Tibial artery (tissue), 4 donors: ENCODE results near the gene TCL1B.

Experiments
- DNase-seq, 2 donors: peaks; one replicate each; pipeline ENCODE4 v3.0.0-alpha.2; 2019
- H3K27ac ChIP-seq, 2 donors: fragments of 200-600 bp; sonication (generic) in 1 of 2; 1 replicate in 1 of 2; 2 replicates in 1 of 2; pipeline ENCODE4 v1.5.1; 2018 to 2019; ENCODE audit warnings: mild to moderate bottlenecking in 1 of 2
- H3K27me3 ChIP-seq, 2 donors: fragments of 200-600 bp; sonication (generic) in 1 of 2; one replicate each; pipeline versions ENCODE4 v1.5.1 to v1.6.0; 2016 to 2019
- H3K36me3 ChIP-seq, 3 donors: fragments of 200-600 bp; sonication (generic) in 2 of 3; one replicate each; pipeline ENCODE4 v1.5.1; 2016 to 2019; ENCODE audit warnings: mild to moderate bottlenecking in 2 of 3
- H3K4me1 ChIP-seq, 4 donors: fragments of 200-600 bp; sonication (generic) in 2 of 4; 1 replicate in 3 of 4; 2 replicates in 1 of 4; pipeline ENCODE4 v1.5.1; 2016 to 2019
- H3K4me3 ChIP-seq, 2 donors: fragments of 200-600 bp; sonication (generic) in 1 of 2; 1 replicate in 1 of 2; 2 replicates in 1 of 2; pipeline ENCODE4 v1.5.1; 2018 to 2019; ENCODE audit warnings: mild to moderate bottlenecking in 2 of 2
- H3K9me3 ChIP-seq, 3 donors: fragments of 200-600 bp; sonication (generic) in 1 of 3; one replicate each; pipeline ENCODE4 v1.5.1; 2016 to 2019
- intact Hi-C: fragments of 100-400 bp; cut with DNase I; formaldehyde crosslinking; loops from one replicate; pipeline ENCODE4 v1.15.0; 2023; ENCODE audit warnings: low total_unique reads
- TF ChIP-seq, protein P1 (sequence below), 2 experiments: fragments of 200-600 bp in 1 of 2; fragments of 450-650 bp in 1 of 2; IDR thresholded peaks; one replicate each; pipeline ENCODE4 v1.5.1; 2017 to 2019; ENCODE audit warnings: antibody characterized with exemption in 2 of 2, mild to moderate bottlenecking in 1 of 2, moderate library complexity in 1 of 2

The TCL1B gene

DNA sequence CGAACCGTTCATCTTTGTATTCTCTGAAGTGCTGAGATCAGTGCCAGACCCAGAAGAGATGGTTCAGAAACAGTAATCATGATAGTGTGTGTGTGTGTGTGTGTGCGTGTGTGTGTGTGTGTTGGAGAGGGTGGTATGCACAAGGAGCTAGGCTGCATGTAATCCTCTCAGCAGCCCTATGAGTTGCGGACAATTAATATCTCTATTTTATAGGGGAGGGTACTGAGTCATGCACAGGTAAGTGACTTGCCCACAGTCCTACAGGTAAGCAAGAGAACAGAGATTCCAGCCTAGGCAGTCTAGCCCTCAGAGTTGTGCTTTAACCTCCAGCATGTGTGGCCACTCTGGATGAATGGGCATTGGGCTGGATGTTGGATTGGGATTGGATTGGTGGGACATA, 55.6 kb downstream of the TCL1B start:
- peaks cover 0 to under 1% of the 10 kb centered on the region in 2 donors for H3K27me3 ChIP-seq
- intact Hi-C loops, result no loop called here
- H3K4me1 ChIP-seq, result no peaks in the 10 kb centered on the region
- H3K36me3 ChIP-seq, result no peaks in the 10 kb centered on the region
- H3K27ac ChIP-seq, result no peak overlapping the region
- TF ChIP-seq, protein P1, sequence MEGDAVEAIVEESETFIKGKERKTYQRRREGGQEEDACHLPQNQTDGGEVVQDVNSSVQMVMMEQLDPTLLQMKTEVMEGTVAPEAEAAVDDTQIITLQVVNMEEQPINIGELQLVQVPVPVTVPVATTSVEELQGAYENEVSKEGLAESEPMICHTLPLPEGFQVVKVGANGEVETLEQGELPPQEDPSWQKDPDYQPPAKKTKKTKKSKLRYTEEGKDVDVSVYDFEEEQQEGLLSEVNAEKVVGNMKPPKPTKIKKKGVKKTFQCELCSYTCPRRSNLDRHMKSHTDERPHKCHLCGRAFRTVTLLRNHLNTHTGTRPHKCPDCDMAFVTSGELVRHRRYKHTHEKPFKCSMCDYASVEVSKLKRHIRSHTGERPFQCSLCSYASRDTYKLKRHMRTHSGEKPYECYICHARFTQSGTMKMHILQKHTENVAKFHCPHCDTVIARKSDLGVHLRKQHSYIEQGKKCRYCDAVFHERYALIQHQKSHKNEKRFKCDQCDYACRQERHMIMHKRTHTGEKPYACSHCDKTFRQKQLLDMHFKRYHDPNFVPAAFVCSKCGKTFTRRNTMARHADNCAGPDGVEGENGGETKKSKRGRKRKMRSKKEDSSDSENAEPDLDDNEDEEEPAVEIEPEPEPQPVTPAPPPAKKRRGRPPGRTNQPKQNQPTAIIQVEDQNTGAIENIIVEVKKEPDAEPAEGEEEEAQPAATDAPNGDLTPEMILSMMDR (IDR thresholded peaks at IDR 0.05), result no peak
- no peak overlapping the region for H3K4me3 ChIP-seq
- DNase-seq, result no peak
- no peaks in the 10 kb centered on the region for H3K9me3 ChIP-seq
